ENCODE data around the gene MORN1. TPM values are rescaled to one million over a fixed set of nuclear protein-coding genes. Genes with fewer than 3 reads are reported as not detected.
"Not testable (repeated sequence)": the region's sequence is repeated elsewhere in the genome, so short reads cannot be mapped to it uniquely, and the experiment has no call there.

The MORN1 gene
- 1 to 10 TPM; 5.3 to 6.5 TPM for total RNA-seq
- 3.4 TPM for polyA plus RNA-seq (2013, experiment 1 of 2)
- 4.1 TPM for polyA plus RNA-seq (2013, experiment 2 of 2)
- 4.1 to 19.1 (median 10.1) reads per million in 172 experiments for total RNA-seq

DNA sequence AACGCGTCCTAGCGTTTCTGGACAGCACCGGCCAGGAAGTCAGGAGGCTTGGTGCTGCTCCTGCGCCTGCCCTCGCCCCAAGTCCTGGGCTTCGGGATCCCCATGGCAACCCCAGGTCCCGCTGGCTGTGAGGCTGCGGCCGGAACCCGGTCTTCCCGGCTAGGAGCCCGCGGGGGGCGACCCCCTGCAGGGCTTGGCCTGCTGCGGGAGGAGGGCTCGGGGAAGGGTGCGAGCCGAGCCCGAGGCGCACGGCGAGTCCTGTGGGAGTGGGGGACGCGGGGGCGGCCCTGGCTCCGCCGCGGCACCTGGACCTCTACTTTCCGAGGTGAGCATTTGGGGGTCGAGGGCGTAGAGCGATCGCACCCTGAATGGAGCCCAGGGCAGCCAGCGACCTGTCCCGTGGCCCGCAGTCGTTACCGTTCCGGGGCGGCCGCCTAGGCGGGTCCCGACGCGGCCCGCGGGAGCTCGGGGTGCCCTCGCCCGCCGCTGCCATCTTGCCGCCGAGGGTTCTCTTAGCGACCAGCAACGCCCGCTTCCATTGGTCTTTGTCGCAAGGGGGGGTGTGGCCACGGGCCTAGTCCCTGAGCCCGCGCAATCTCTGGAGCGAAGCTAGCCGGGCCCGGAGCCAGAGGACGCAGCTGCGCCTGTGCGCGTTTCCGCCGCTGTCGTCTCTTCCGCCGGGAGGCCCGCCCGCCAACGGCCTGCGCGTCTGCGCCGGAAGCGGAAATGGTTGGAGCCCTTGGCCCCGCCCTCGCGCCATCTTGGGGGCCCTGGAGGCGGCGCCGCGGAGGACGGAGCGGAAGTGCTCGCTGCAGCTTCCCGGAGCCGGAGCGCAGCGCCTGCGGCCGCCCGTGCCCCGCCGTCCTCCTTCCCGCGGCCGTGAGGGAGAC, at the start of gene MORN1, which contains the start of gene RER1:
Gene MORN1, minus strand, starts transcription at position 514 of the 890 bp plus-strand sequence. Its CDS starts 21 bp downstream, at position 493.
Gene RER1, plus strand, starts transcription at position 801 of the 890 bp plus-strand sequence. CDS start 3,950 bp downstream, outside the sequence.
- Mint-ChIP-seq H3K9me3 (no peaks in the 10 kb centered on the region), H3K27me3 (no peaks in the 10 kb centered on the region), H3K4me1 (ENCODE audit: low read depth) (peaks cover 31% of the 10 kb centered on the region), H3K36me3 (ENCODE audit: low read depth) (peaks cover 40% of the 10 kb centered on the region), H3K4me3 (peak within 1 kb of the TSS; percentile 95), H3K27ac (peak within 1 kb of the TSS; percentile 88)
- ATAC-seq (ENCODE audit: poor library complexity) (peak; percentile 95), DNase-seq (peak; percentile 97 to 100 (median 99))
- peaks cover 35% of the 10 kb centered on the region for H3K36me3 ChIP-seq (ENCODE audit: insufficient read depth, low read length)
- ChIA-PET CTCF (interaction anchor here (1.0 to 1.4 kb wide), 6 partner anchors 9 to 196 kb away, joined by 3 to 13 read pairs (median 4); partner anchors contain the start of gene FAAP20), POLR2A (interaction anchor here (0.6 to 2.8 kb wide), 31 partner anchors 9 to 258 kb away, joined by 3 to 36 read pairs (median 4); partner anchors contain the start of genes FAAP20, PANK4, PEX10 and PRXL2B)
- H3K27ac ChIP-seq (ENCODE audit: low read depth in 1 of 2, low read length in 2 of 2), result peak within 1 kb of the TSS; percentile 60 to 63
- intact Hi-C loops (cut with DNase I, micrococcal nuclease), result loop anchor here in 1 of 2 experiments (1.0 to 10.0 kb wide), 6 partner anchors 21 to 756 kb away; partner anchors contain the start of genes FAAP20, MMP23B, PANK4 and PEX10
- H3K27me3 ChIP-seq (ENCODE audit: control insufficient read depth in 1 of 2, insufficient read depth in 2 of 2, low read length in 2 of 2), result no peaks in the 10 kb centered on the region
- H3K9me3 ChIP-seq (ENCODE audit: control insufficient read depth in 1 of 2, insufficient read depth in 1 of 2, low read length in 2 of 2), result no peaks in the 10 kb centered on the region
- peaks cover 45% of the 10 kb centered on the region for H3K4me1 ChIP-seq (ENCODE audit: insufficient read depth, low read length)
- TF ChIP-seq, protein P1, sequence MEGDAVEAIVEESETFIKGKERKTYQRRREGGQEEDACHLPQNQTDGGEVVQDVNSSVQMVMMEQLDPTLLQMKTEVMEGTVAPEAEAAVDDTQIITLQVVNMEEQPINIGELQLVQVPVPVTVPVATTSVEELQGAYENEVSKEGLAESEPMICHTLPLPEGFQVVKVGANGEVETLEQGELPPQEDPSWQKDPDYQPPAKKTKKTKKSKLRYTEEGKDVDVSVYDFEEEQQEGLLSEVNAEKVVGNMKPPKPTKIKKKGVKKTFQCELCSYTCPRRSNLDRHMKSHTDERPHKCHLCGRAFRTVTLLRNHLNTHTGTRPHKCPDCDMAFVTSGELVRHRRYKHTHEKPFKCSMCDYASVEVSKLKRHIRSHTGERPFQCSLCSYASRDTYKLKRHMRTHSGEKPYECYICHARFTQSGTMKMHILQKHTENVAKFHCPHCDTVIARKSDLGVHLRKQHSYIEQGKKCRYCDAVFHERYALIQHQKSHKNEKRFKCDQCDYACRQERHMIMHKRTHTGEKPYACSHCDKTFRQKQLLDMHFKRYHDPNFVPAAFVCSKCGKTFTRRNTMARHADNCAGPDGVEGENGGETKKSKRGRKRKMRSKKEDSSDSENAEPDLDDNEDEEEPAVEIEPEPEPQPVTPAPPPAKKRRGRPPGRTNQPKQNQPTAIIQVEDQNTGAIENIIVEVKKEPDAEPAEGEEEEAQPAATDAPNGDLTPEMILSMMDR (IDR thresholded peaks at IDR 0.05), result no peak
- H3K4me3 ChIP-seq (ENCODE audit: low read length), result peak within 1 kb of the TSS; percentile 64

DNA sequence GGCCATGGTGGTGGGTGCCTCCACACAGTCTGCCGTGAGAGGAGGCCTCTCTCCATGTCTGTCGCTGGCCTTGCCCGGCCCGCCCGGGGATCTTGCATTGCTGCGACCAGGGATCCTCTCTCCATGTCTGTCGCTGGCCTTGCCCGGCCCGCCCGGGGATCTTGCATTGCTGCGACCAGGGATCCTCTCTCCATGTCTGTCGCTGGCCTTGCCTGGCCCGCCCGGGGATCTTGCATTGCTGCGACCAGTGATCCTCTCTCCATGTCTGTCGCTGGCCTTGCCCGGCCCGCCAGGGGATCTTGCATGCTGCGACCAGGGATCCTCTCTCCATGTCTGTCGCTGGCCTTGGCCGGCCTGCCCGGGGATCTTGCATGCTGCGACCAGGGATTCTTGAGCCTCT, 49.0 kb upstream of the MORN1 start:
- DNase-seq; H3K27ac ChIP-seq (ENCODE audit: low read depth in 1 of 2, low read length in 2 of 2); H3K36me3 Mint-ChIP-seq (ENCODE audit: low read depth); H3K9me3 Mint-ChIP-seq; H3K4me3 Mint-ChIP-seq; H3K36me3 ChIP-seq (ENCODE audit: insufficient read depth, low read length); H3K4me1 Mint-ChIP-seq (ENCODE audit: low read depth); ATAC-seq (ENCODE audit: poor library complexity); H3K4me3 ChIP-seq (ENCODE audit: low read length); CTCF ChIA-PET; POLR2A ChIA-PET; H3K27ac Mint-ChIP-seq; intact Hi-C loops (cut with DNase I, micrococcal nuclease): not testable (repeated sequence)
- peaks cover 21 to 28% of the 10 kb centered on the region in 2 experiments for H3K27me3 ChIP-seq (ENCODE audit: control insufficient read depth in 1 of 2, insufficient read depth in 2 of 2, low read length in 2 of 2)
- peaks cover 19% of the 10 kb centered on the region for H3K27me3 Mint-ChIP-seq
- peaks cover 0 to 14% of the 10 kb centered on the region in 2 experiments for H3K9me3 ChIP-seq (ENCODE audit: control insufficient read depth in 1 of 2, insufficient read depth in 1 of 2, low read length in 2 of 2)
- peaks cover 12% of the 10 kb centered on the region for H3K4me1 ChIP-seq (ENCODE audit: insufficient read depth, low read length)

DNA sequence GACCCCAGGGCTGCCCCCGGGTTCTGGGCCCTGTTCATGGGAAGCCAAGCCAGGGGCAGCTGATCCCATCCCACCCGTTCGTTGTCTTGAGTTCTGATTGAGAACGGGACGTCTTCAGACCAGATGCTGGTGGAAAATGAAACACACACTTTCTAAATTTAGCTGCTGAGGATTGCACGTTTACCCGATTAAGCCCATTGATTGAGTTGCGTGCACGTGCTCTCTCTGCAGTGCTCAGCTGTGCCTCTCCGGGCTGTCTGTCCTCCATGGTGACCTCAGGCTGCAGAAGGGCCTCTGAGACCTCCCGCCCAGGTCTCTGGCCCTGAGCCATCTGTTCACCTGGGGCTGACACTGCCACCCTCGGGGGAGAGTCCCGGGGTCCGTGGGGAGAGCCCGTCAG, 48.0 kb upstream of the MORN1 start:
- Histone ChIP-seq H3K4me3 (ENCODE audit: low read length) (no peak overlapping the region), H3K36me3 (ENCODE audit: insufficient read depth, low read length) (no peaks in the 10 kb centered on the region), H3K27me3 (ENCODE audit: control insufficient read depth in 1 of 2, insufficient read depth in 2 of 2, low read length in 2 of 2) (peaks cover 16 to 24% of the 10 kb centered on the region in 2 experiments), H3K27ac (ENCODE audit: low read depth in 1 of 2, low read length in 2 of 2) (no peak overlapping the region), H3K9me3 (ENCODE audit: control insufficient read depth in 1 of 2, insufficient read depth in 1 of 2, low read length in 2 of 2) (peaks cover 0 to 14% of the 10 kb centered on the region in 2 experiments), H3K4me1 (ENCODE audit: insufficient read depth, low read length) (peaks cover 14% of the 10 kb centered on the region)
- H3K27me3 Mint-ChIP-seq, result peaks cover 19% of the 10 kb centered on the region
- peaks cover 4% of the 10 kb centered on the region for H3K4me1 Mint-ChIP-seq (ENCODE audit: low read depth)
- peaks cover 5% of the 10 kb centered on the region for H3K36me3 Mint-ChIP-seq (ENCODE audit: low read depth)
- TF ChIP-seq, protein P1 (IDR thresholded peaks at IDR 0.05), result no peak
- no peak overlapping the region for H3K27ac Mint-ChIP-seq
- no peaks in the 10 kb centered on the region for H3K9me3 Mint-ChIP-seq
- ATAC-seq (ENCODE audit: poor library complexity) (no peak), DNase-seq (no peak)
- ChIA-PET POLR2A (no interaction called here), CTCF (no interaction called here)
- intact Hi-C loops (cut with DNase I, micrococcal nuclease), result no loop called here
- no peak overlapping the region for H3K4me3 Mint-ChIP-seq

All from CD4-positive, alpha-beta T cell (primary cell).